ENCODE results near the gene DST.

- TF ChIP-seq, protein P1, sequence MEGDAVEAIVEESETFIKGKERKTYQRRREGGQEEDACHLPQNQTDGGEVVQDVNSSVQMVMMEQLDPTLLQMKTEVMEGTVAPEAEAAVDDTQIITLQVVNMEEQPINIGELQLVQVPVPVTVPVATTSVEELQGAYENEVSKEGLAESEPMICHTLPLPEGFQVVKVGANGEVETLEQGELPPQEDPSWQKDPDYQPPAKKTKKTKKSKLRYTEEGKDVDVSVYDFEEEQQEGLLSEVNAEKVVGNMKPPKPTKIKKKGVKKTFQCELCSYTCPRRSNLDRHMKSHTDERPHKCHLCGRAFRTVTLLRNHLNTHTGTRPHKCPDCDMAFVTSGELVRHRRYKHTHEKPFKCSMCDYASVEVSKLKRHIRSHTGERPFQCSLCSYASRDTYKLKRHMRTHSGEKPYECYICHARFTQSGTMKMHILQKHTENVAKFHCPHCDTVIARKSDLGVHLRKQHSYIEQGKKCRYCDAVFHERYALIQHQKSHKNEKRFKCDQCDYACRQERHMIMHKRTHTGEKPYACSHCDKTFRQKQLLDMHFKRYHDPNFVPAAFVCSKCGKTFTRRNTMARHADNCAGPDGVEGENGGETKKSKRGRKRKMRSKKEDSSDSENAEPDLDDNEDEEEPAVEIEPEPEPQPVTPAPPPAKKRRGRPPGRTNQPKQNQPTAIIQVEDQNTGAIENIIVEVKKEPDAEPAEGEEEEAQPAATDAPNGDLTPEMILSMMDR (conservative IDR thresholded peaks at IDR 0.05 in 1 of 2, IDR thresholded peaks at IDR 0.05 in 1 of 2; ENCODE audit: low read depth in 1 of 2, low read length in 2 of 2), result no peak
- TF ChIP-seq EZH2 (IDR thresholded peaks at IDR 0.05; ENCODE audit: low read length, missing control alignments), result no peak
Observed at GRCh38 chr6:56486681-56487080, 156.0 kb downstream of the DST start.
